Left lung (tissue), 10 donors: ENCODE results near the gene TIMM22. TPM values are rescaled to one million over a fixed set of nuclear protein-coding genes. Genes with fewer than 3 reads are reported as not detected.
A peak's percentile ranks its signal among the peaks of the same experiment; 100 is the strongest.

Source experiments
- ATAC-seq: fragments of 200-7000 bp; cut with Tn5 transposase; one replicate; pipeline ENCODE4 v1.9.1; 2020; ENCODE audit warnings: moderate library complexity
- DNase-seq, 4 donors: peaks; one replicate each; pipeline ENCODE4 v3.0.0-alpha.2; 2013 to 2020
- H3K27ac ChIP-seq, 2 donors: fragments of 200-600 bp; sonication (generic) in 1 of 2; one replicate each; pipeline versions ENCODE4 v1.5.0 to v1.8.0; 2020 to 2021
- H3K27me3 ChIP-seq, 2 donors: fragments of 200-600 bp; sonication (generic) in 1 of 2; one replicate each; pipeline versions ENCODE4 v1.5.0 to v1.8.0; 2020 to 2021
- H3K36me3 ChIP-seq, 2 donors: fragments of 200-600 bp; sonication (generic) in 1 of 2; one replicate each; pipeline versions ENCODE4 v1.5.0 to v1.8.0; 2020 to 2021
- H3K4me1 ChIP-seq, 2 donors: fragments of 200-600 bp; one replicate each; pipeline ENCODE4 v1.8.0; 2021
- H3K4me3 ChIP-seq, 2 donors: fragments of 200-600 bp; sonication (generic) in 1 of 2; one replicate each; pipeline versions ENCODE4 v1.5.0 to v1.8.0; 2020 to 2021; ENCODE audit warnings: mild to moderate bottlenecking in 1 of 2
- H3K9me3 ChIP-seq, 2 donors: fragments of 200-600 bp; sonication (generic) in 1 of 2; one replicate each; pipeline versions ENCODE4 v1.5.0 to v1.8.0; 2020 to 2021
- intact Hi-C, 2 donors: fragments of 100-400 bp; cut with DNase I; formaldehyde crosslinking; loops; one replicate each; pipeline versions ENCODE4 v1.11.2 to v1.14.2; 2022
- polyA plus RNA-seq, 6 donors: library from polyadenylated mRNA; unstranded; fragments of 120-200 nt; gene quantifications; one replicate each; pipeline ENCODE4 v1.2.1, GENCODE V29; 2013; ENCODE audit not compliant: insufficient read length in 6 of 6
- total RNA-seq, 2 donors: library from RNA; stranded (reverse); fragmentation: NEBNext Ultra II Directional; extraction: Animal tissue kit (Norgen Biotek cat#: 25700); gene quantifications; one replicate each; pipeline ENCODE4 v1.2.1, GENCODE V29; 2021
- TF ChIP-seq, protein P1 (sequence below), 2 donors: fragments of 200-600 bp; sonication (generic) in 1 of 2; IDR thresholded peaks; one replicate each; pipeline versions ENCODE4 v1.5.0 to v1.8.0; 2021; ENCODE audit warnings: antibody characterized with exemption in 2 of 2
- donor health status: DM: no; HTN: yes; CAD: no.
- donor health status: DM: no; HTN: no; CAD: no.

The TIMM22 gene
- total and polyA plus RNA-seq, 8 donors, result 10.6 to 18.4 (median 15.4) TPM

DNA sequence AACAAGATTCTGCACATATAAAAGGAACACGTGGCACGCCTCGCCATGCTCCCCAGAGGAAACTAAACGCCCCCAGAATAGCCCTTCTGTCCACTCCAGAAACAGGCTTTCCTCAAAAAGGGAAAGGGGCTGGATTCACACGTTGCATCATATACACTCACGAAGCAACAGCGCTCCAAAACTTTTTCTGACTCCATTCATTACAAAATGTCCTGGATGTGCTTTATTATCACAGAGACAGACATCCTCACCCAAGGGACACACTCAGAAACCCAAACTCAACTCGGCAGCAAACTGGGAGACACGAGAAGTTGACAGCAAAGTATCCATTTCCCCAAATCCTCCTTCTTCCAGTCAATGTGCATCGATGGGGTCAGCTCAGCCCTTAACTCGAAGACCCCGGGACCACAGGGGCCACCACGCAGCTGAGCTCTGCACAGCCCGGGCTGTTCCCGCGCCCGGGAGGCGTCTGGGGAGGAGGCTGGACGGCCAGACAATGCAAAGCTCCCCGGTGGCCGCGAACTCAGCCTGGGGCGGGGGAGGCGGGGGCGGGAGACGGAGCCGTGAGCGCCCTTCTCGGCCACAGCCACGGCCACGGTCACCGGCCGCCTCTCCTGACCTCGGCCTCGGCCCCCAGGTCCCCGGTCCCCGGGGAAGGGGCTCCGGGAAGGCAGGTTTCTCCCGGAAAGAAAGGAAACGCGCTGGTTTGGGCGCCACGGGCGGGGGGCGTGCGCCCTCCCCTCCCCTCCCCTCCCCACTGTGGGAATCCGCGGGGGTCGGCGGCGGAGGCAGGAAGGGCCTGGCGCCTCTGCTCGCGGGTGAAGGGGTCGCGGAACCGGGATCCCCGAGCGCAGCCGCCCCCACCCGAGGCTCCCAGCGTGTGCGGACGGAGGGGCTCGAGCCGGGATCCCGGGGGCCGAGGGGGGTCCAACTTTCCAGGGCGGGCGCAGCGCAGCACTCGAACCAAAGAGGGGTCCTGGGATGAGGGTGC lies 18.5 kb upstream of the TIMM22 start:
- Histone ChIP-seq H3K36me3 (no peaks in the 10 kb centered on the region), H3K4me1 (peaks cover 3 to 42% of the 10 kb centered on the region in 2 donors), H3K4me3 (peak overlapping the region; percentile 60 to 61), H3K27ac (peak overlapping the region; percentile 63 to 67), H3K9me3 (no peaks in the 10 kb centered on the region), H3K27me3 (peaks cover 0 to 26% of the 10 kb centered on the region in 2 donors)
- intact Hi-C loops, result loop anchor here in 1 of 2 donors (5.0 to 10.0 kb wide), 2 partner anchors 74 to 181 kb away; no protein-coding TSS in a partner anchor
- peak; percentile 6 for ATAC-seq
- DNase-seq, result peak in 3 of 4 donors; percentile 45 to 88 (median 57)
- TF ChIP-seq, protein P1, sequence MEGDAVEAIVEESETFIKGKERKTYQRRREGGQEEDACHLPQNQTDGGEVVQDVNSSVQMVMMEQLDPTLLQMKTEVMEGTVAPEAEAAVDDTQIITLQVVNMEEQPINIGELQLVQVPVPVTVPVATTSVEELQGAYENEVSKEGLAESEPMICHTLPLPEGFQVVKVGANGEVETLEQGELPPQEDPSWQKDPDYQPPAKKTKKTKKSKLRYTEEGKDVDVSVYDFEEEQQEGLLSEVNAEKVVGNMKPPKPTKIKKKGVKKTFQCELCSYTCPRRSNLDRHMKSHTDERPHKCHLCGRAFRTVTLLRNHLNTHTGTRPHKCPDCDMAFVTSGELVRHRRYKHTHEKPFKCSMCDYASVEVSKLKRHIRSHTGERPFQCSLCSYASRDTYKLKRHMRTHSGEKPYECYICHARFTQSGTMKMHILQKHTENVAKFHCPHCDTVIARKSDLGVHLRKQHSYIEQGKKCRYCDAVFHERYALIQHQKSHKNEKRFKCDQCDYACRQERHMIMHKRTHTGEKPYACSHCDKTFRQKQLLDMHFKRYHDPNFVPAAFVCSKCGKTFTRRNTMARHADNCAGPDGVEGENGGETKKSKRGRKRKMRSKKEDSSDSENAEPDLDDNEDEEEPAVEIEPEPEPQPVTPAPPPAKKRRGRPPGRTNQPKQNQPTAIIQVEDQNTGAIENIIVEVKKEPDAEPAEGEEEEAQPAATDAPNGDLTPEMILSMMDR (IDR thresholded peaks at IDR 0.05), result no peak

DNA sequence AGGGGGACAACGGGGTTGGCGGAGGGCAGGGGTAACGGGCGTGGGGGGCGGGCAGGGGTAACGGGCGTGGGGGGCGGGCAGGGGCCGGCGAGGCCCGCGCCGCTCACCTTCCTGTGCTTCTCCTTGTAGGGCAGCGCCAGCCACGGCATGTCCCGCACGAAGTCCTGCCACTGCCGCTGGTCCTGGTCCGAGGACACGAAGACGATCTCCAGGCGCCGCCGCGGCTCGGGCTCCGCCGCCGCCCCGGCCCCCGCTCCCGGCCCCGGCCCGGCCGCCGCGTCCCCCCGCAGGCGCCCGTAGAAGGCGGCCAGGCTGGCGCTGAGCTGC lies 17.8 kb upstream of the TIMM22 start:
- peaks cover 3 to 42% of the 10 kb centered on the region in 2 donors for H3K4me1 ChIP-seq
- intact Hi-C loops, result loop anchor here in 1 of 2 donors (5.0 to 10.0 kb wide), 2 partner anchors 74 to 182 kb away; no protein-coding TSS in a partner anchor

DNA sequence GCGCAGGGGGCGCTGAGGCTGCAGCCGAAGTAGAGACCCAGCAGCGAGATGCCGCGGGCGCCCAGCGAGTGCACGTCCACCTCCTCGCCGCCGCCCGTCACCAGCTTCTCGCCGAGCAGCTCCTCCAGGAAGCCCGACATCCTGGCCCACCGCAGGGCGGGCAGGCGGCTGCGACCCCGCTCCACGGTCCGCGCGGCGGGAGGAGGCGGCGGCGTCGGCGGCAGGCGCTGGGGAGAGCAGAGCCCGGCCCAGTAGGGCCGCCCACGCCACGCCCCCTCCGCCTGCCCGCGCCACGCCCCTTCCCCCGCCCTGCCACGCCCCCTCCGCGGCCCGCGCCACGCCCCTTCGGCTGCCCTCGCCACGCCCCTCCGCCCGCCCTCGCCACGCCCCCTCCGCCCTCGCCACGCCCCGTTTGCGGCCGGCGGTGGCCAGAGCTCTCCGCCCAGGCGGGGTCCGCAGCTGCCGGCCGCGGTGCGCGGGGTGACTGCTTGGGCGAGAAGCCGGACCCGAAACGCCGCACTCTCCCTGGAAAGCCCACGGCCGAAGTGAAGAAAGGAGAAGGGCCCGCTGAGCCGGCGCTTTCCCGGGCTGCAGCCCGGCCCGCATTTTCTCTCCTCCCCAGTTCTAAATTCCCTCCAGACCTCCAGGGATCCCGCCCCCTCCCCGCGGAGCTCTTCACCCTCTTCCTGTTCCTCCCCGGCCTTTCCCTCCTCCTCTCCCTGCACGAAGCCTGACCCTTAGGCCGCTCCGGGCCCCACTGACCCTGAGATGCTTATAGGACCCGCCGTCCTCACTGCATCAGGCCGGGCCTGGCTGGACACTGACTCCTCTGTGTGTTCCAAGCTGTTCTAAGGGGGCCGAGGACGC lies 17.2 kb upstream of the TIMM22 start, which contains the start of gene NXN:
Gene NXN (minus strand): TSS at position 238 of the 867 bp plus-strand sequence.
- Histone ChIP-seq H3K36me3 (no peaks in the 10 kb centered on the region), H3K27me3 (peaks cover 0 to 26% of the 10 kb centered on the region in 2 donors), H3K27ac (peak within 1 kb of the TSS; percentile 74 to 76), H3K4me3 (peak within 1 kb of the TSS; percentile 60 to 61), H3K9me3 (no peaks in the 10 kb centered on the region), H3K4me1 (peaks cover 3 to 42% of the 10 kb centered on the region in 2 donors)
- DNase-seq (peak; percentile 84 to 98 (median 89)), ATAC-seq (peak; percentile 93)
- TF ChIP-seq, protein P1 (IDR thresholded peaks at IDR 0.05), result no peak
- intact Hi-C loops, result loop anchor here in 1 of 2 donors (5.0 to 10.0 kb wide), 2 partner anchors 75 to 182 kb away; no protein-coding TSS in a partner anchor

More for the DNA sequence above, 17.8 kb upstream of the TIMM22 start:
- ATAC-seq, result peak; percentile 39
- peak in 1 of 4 donors; percentile 50 for DNase-seq
- no peaks in the 10 kb centered on the region for H3K36me3 ChIP-seq
- peak overlapping the region in 1 of 2 donors; percentile 26 for H3K27ac ChIP-seq
- H3K4me3 ChIP-seq, result peak overlapping the region; percentile 60 to 61
- H3K9me3 ChIP-seq, result no peaks in the 10 kb centered on the region
- peaks cover 0 to 26% of the 10 kb centered on the region in 2 donors for H3K27me3 ChIP-seq
- TF ChIP-seq, protein P1 (IDR thresholded peaks at IDR 0.05), result no peak

DNA sequence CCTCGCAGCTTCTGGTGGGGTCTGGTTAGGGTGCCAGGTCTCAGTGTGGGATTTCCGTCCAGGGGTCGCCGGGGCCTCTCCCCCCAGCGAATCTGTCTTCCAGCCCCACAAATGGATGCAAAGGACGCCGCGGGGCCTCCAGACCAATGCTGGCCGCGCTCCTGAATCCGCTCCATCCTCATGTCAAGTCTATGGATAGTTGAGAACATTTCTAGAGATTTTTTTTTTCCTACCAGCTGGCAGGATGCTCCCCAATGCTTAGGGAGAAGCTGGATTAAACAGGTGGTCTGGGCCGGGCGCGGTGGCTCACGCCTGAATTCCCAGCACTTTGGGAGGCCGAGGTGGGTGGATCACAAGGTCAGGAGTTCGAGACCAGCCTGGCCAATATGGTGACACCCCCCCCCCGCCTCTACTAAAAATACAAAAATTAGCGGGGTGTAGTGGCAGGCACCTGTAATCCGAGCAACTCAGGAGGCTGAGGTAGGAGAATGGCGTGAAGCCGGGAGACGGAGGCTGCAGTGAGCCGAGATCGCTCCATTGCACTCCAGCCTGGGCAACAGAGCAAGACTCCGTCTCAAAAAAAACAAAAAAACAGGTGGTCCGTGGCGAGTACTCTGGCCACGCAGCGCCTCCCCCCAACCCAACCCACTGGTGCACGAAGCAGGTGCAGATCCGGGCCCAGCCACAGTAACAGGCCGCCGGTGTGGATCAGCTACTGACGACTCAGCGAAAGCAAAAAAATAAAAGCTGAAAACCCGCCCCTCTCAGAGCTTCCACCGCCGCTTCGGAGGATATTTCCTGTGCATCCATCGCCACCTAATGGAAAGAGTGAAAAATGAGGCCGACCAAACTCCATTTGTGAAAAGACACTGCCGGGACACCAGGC lies 16.3 kb upstream of the TIMM22 start:
- DNase-seq (peak in 2 of 4 donors; percentile 76 to 89), ATAC-seq (peak; percentile 77)
- no peaks in the 10 kb centered on the region for H3K9me3 ChIP-seq
- peak overlapping the region; percentile 74 to 76 for H3K27ac ChIP-seq
- H3K36me3 ChIP-seq, result no peaks in the 10 kb centered on the region
- TF ChIP-seq, protein P1 (IDR thresholded peaks at IDR 0.05), result peak; percentile 54 to 62
- peaks cover 3 to 35% of the 10 kb centered on the region in 2 donors for H3K4me1 ChIP-seq
- intact Hi-C loops, result no loop called here
- peaks cover 0 to 26% of the 10 kb centered on the region in 2 donors for H3K27me3 ChIP-seq
- peak overlapping the region; percentile 33 to 61 for H3K4me3 ChIP-seq
